ENCODE data around the gene SAXO1.
"Not testable (repeated sequence)": the region's sequence is repeated elsewhere in the genome, so short reads cannot be mapped to it uniquely, and the experiment has no call there.

SAXO1 gene

DNA sequence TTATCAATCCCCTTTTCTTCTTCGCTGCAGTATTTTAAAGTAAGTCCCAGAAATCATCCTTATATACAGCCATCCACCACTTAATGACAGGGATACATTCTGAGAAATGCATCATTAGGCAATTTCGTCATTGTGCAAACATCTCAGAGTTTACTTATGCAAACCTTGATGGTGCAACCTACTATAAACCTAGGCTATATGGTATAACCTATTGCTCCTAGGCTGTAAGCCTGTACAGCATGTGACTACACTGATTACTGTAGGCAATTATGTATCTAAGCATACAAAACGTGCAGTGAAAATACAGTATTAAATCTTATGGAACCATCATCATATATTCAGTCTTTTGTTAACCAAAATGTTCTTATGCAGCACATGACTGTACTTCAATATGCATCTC, 36.8 kb downstream of the SAXO1 start:
- no peak for DNase-seq (ENCODE audit: insufficient read length)
- TF ChIP-seq TAF1 (IDR thresholded peaks at IDR 0.05; ENCODE audit: borderline replicate concordance, low read depth, low read length) = no peak
- TF ChIP-seq POLR2AphosphoS5 (IDR thresholded peaks at IDR 0.05; ENCODE audit: low read depth, low read length) = no peak
- TF ChIP-seq POLR2A (IDR thresholded peaks at IDR 0.05; ENCODE audit: low read depth, low read length) = no peak
- FAIRE-seq = no peak

- no peak for FAIRE-seq
- no peak for DNase-seq (ENCODE audit: insufficient read length)
- no peak for TF ChIP-seq POLR2AphosphoS5 (IDR thresholded peaks at IDR 0.05; ENCODE audit: low read depth, low read length)
- no peak for TF ChIP-seq POLR2A (IDR thresholded peaks at IDR 0.05; ENCODE audit: low read depth, low read length)
These were observed 38.6 kb downstream of the SAXO1 start for GRCh38 chr9:18994263-18994916.

- FAIRE-seq; DNase-seq (ENCODE audit: insufficient read length): not testable (repeated sequence)
These were observed 41.8 kb downstream of the SAXO1 start for GRCh38 chr9:18991197-18991596.

- no peak for FAIRE-seq
- TF ChIP-seq POLR2AphosphoS5 (IDR thresholded peaks at IDR 0.05; ENCODE audit: low read depth, low read length) (no peak), TAF1 (IDR thresholded peaks at IDR 0.05; ENCODE audit: borderline replicate concordance, low read depth, low read length) (no peak)
- DNase-seq (ENCODE audit: insufficient read length) = no peak
These were observed 42.5 kb downstream of the SAXO1 start for GRCh38 chr9:18990494-18990893.

DNA sequence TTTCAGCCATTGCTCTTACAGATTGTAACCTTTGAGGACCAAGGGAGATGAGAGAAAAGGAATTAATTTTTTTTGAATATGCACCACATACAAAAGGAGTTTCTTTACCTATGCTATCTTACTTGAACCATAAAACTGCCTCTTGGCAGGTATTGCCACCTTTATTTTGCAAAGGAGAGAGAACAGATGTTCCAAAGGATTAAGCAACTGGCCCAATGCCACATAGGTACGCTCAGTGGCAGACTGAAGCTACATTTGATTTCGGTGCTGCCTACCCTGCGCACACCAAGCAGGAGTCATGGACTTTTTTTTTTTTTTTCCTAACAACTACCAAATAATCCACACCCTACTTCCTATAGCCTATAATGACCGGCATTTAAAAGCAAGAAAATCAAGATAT, 43.1 kb downstream of the SAXO1 start:
- FAIRE-seq (no peak), DNase-seq (ENCODE audit: insufficient read length) (no peak)
- TF ChIP-seq POLR2A (IDR thresholded peaks at IDR 0.05; ENCODE audit: low read depth, low read length) (no peak), TAF1 (IDR thresholded peaks at IDR 0.05; ENCODE audit: borderline replicate concordance, low read depth, low read length) (no peak), POLR2AphosphoS5 (IDR thresholded peaks at IDR 0.05; ENCODE audit: low read depth, low read length) (no peak)

- TF ChIP-seq TAF1 (IDR thresholded peaks at IDR 0.05; ENCODE audit: borderline replicate concordance, low read depth, low read length) (no peak), POLR2A (IDR thresholded peaks at IDR 0.05; ENCODE audit: low read depth, low read length) (no peak), POLR2AphosphoS5 (IDR thresholded peaks at IDR 0.05; ENCODE audit: low read depth, low read length) (no peak)
- DNase-seq (ENCODE audit: insufficient read length) = no peak
- FAIRE-seq = no peak
These were observed 43.9 kb downstream of the SAXO1 start for GRCh38 chr9:18989097-18989496.

DNA sequence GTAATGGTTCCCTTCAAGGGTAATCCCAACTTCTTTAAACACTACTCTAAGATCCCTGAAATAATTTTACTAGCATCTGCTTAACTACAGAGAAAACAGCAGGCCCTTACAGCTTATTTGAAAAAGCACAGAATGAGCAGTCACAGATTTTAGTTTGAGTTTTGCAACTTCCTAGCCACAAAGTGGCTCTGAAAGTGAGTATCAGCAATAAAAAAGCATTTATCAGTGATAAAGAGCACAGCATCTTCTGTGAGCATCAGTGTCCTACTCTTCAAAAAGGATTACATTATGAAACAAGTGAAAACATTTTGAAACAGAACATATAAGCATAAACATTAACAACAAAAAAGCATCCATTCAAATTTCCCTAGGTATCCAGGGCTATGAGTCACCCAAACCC, 45.0 kb downstream of the SAXO1 start:
- no peak for FAIRE-seq

GRCh38 chr9:18985996-18986395, 47.0 kb downstream of the SAXO1 start:
- TF ChIP-seq TAF1 (IDR thresholded peaks at IDR 0.05; ENCODE audit: borderline replicate concordance, low read depth, low read length) (no peak), POLR2A (IDR thresholded peaks at IDR 0.05; ENCODE audit: low read depth, low read length) (no peak), POLR2AphosphoS5 (IDR thresholded peaks at IDR 0.05; ENCODE audit: low read depth, low read length) (no peak)
- FAIRE-seq = no peak

More for the DNA sequence above, 45.0 kb downstream of the SAXO1 start:
- no peak for TF ChIP-seq POLR2A (IDR thresholded peaks at IDR 0.05; ENCODE audit: low read depth, low read length)
- TF ChIP-seq POLR2AphosphoS5 (IDR thresholded peaks at IDR 0.05; ENCODE audit: low read depth, low read length) = no peak
- no peak for TF ChIP-seq TAF1 (IDR thresholded peaks at IDR 0.05; ENCODE audit: borderline replicate concordance, low read depth, low read length)
- DNase-seq (ENCODE audit: insufficient read length) = no peak

GRCh38 chr9:18985464-18985951, 47.5 kb downstream of the SAXO1 start:
- TF ChIP-seq TAF1 (IDR thresholded peaks at IDR 0.05; ENCODE audit: borderline replicate concordance, low read depth, low read length) (no peak), POLR2A (IDR thresholded peaks at IDR 0.05; ENCODE audit: low read depth, low read length) (no peak), POLR2AphosphoS5 (IDR thresholded peaks at IDR 0.05; ENCODE audit: low read depth, low read length) (no peak)
- FAIRE-seq (no peak), DNase-seq (ENCODE audit: insufficient read length) (no peak)

More at GRCh38 chr9:18985996-18986395, 47.0 kb downstream of the SAXO1 start:
- no peak for DNase-seq (ENCODE audit: insufficient read length)

DNA sequence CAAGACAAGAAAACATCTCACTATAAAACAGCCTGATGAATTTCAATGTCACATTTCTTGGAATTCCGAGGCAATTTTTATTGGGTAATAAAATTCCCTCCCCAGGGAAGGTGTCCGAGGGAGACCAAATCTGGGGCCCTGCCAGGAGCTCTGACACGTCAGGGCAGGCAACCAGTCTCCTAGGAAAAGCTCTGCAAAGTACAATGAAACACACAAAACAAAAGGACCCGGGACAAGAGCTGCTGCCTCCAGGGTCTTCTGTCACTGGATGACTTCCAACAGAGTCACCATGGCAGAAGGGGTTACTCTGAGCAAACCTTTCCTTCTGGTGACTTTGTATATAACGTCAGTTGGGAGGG, 50.8 kb downstream of the SAXO1 start:
- DNase-seq (ENCODE audit: insufficient read length) (no peak), FAIRE-seq (no peak)
- TF ChIP-seq POLR2AphosphoS5 (IDR thresholded peaks at IDR 0.05; ENCODE audit: low read depth, low read length) = no peak
- no peak for TF ChIP-seq POLR2A (IDR thresholded peaks at IDR 0.05; ENCODE audit: low read depth, low read length)
- TF ChIP-seq TAF1 (IDR thresholded peaks at IDR 0.05; ENCODE audit: borderline replicate concordance, low read depth, low read length) = no peak

DNA sequence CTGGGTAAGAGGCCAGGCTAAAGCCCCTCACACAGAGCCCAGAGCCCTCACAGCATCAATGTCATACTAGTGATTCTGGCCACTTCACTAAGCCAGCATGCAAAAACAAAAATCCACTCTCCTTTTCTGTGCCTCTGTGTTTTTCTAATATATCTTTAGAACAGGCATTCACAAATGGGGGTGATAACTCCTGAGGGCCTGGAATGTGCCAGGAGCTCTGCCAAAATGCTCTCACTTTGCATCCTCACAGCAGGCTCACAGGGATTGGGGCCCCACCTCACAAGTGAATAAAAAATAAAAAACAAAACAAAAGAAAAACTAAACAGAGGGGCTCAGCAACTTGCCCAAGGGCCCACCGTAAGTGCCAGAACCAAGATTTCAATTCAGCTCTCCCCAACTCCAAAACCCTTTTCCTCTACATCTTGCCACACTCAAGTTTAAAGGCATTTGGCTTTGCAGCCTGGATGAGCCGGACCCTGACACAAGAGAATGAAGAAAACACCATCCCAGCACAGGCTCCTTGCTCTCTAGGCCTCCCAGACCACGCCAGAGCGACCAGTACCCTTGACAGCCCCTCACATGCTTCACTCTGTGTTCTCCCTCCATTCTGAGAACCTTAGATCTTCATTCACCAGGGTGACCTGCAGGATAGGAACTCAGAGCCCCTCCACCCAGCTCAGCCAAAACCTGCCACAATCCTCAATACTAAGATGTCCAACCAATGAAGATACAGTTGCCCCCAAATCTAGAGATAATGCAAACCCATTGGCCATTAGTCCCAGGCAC, 51.3 kb downstream of the SAXO1 start:
- TF ChIP-seq POLR2AphosphoS5 (IDR thresholded peaks at IDR 0.05; ENCODE audit: low read depth, low read length) (no peak), TAF1 (IDR thresholded peaks at IDR 0.05; ENCODE audit: borderline replicate concordance, low read depth, low read length) (no peak), POLR2A (IDR thresholded peaks at IDR 0.05; ENCODE audit: low read depth, low read length) (no peak)
- no peak for FAIRE-seq
- no peak for DNase-seq (ENCODE audit: insufficient read length)

DNA sequence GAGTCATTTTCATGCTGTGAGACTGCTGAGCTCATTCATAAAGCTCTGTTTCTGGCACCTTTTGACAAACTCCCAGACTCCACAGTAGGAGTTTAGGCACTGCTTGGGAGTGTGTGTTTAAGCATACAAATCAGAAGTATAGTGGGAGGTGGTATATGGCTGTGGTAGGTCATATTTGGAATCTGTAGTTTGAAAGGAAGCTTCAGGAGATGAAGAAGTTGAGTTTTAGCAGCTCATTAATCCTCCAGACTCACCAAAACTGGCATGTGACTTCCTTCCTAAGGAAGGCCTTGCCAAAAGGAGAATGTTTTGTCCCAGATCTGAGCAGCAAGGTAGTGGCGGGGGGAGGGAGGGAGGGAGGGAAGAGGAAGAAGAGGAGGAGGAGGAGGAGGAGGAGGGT, 52.8 kb downstream of the SAXO1 start:
- TF ChIP-seq TAF1 (IDR thresholded peaks at IDR 0.05; ENCODE audit: borderline replicate concordance, low read depth, low read length) = no peak
- no peak for TF ChIP-seq POLR2A (IDR thresholded peaks at IDR 0.05; ENCODE audit: low read depth, low read length)
- TF ChIP-seq POLR2AphosphoS5 (IDR thresholded peaks at IDR 0.05; ENCODE audit: low read depth, low read length) = no peak
- FAIRE-seq (no peak), DNase-seq (ENCODE audit: insufficient read length) (no peak)

All from GM12892 (cell line).